CD4-positive, alpha-beta memory T cell (primary cell): ENCODE data around the gene RHBDF1. TPM values are rescaled to one million over a fixed set of nuclear protein-coding genes. Genes with fewer than 3 reads are reported as not detected.

Source experiments
- CTCF ChIA-PET: fragments of 350-600 bp; sonication (Branson Sonifier 250); formaldehyde crosslinking; loops from one replicate; lab custom pipeline; 2021; ENCODE audit warnings: inconsistent platforms; ENCODE audit not compliant: partially characterized antibody; lab: Charles Lee
- POLR2A ChIA-PET: fragments of 350-600 bp; sonication (Branson Sonifier 250); formaldehyde crosslinking; loops from one replicate; lab custom pipeline; 2021; ENCODE audit not compliant: partially characterized antibody; lab: Charles Lee
- DNase-seq, 5 donors: peaks; one replicate each; pipeline versions ENCODE4 v3.0.0 to v3.0.0-alpha.2; 2020 to 2022; ENCODE audit warnings: mixed read lengths in 1 of 5
- H3K27ac ChIP-seq: one replicate; pipeline ENCODE4 v1.7.0; 2013; ENCODE audit warnings: low read depth, low read length
- H3K27me3 ChIP-seq: 2 replicates; pipeline ENCODE4 v1.7.0; 2013; ENCODE audit warnings: mild to moderate bottlenecking, low read length, moderate library complexity; ENCODE audit not compliant: insufficient read depth
- H3K36me3 ChIP-seq: 2 replicates; pipeline ENCODE4 v1.7.0; 2013; ENCODE audit warnings: mild to moderate bottlenecking, low read length, moderate library complexity; ENCODE audit not compliant: insufficient read depth
- H3K4me1 ChIP-seq: 2 replicates; pipeline ENCODE4 v1.7.0; 2013; ENCODE audit warnings: mild to moderate bottlenecking, low read length, moderate library complexity; ENCODE audit not compliant: insufficient read depth
- H3K4me3 ChIP-seq, 2 donors: one replicate each; pipeline ENCODE4 v1.7.0; 2013; ENCODE audit warnings: low read length in 2 of 2, mild to moderate bottlenecking in 1 of 2
- H3K9me3 ChIP-seq, 2 donors: one replicate each; pipeline ENCODE4 v1.7.0; 2013; ENCODE audit warnings: low read length in 2 of 2, control low read depth in 1 of 2; ENCODE audit not compliant: control insufficient read depth in 1 of 2
- H3K27ac Mint-ChIP-seq, 7 donors: one replicate each; pipeline ENCODE4 v1.8.0; 2020 to 2021; ENCODE audit warnings: mixed read lengths in 7 of 7, mild to moderate bottlenecking in 6 of 7, inconsistent platforms in 3 of 7, moderate library complexity in 3 of 7
- H3K27me3 Mint-ChIP-seq, 2 donors: one replicate each; pipeline ENCODE4 v1.8.0; 2020 to 2021; ENCODE audit warnings: mixed read lengths in 2 of 2
- H3K36me3 Mint-ChIP-seq, 2 donors: one replicate each; pipeline ENCODE4 v1.8.0; 2020 to 2021; ENCODE audit warnings: mixed read lengths in 2 of 2, inconsistent platforms in 1 of 2, mild to moderate bottlenecking in 1 of 2
- H3K4me1 Mint-ChIP-seq, 4 donors: one replicate each; pipeline ENCODE4 v1.8.0; 2020 to 2021; ENCODE audit warnings: mixed read lengths in 4 of 4, mild to moderate bottlenecking in 1 of 4
- H3K4me3 Mint-ChIP-seq, 8 donors: one replicate each; pipeline ENCODE4 v1.8.0; 2020 to 2021; ENCODE audit warnings: mixed read lengths in 8 of 8, mild to moderate bottlenecking in 7 of 8, moderate library complexity in 6 of 8, inconsistent platforms in 3 of 8
- H3K9me3 Mint-ChIP-seq, 8 donors: one replicate each; pipeline ENCODE4 v1.8.0; 2020 to 2021; ENCODE audit warnings: mixed read lengths in 8 of 8, mild to moderate bottlenecking in 5 of 8, inconsistent platforms in 3 of 8, moderate library complexity in 1 of 8
- intact Hi-C: fragments of 100-400 bp; cut with micrococcal nuclease; formaldehyde crosslinking; loops from one replicate; pipeline ENCODE4 v1.15.1; 2023
- polyA plus RNA-seq, 2 donors: library from polyadenylated mRNA; unstranded; fragments of 300-500 nt; fragmentation: Illumina TruSeq; gene quantifications; one replicate each; pipeline ENCODE4 v1.2.3, GENCODE V29; 2021
- total RNA-seq, 2 experiments: library from RNA; stranded (reverse); gene quantifications; one replicate each; pipeline ENCODE4 v1.2.3, GENCODE V29; 2021

Gene RHBDF1
- total and polyA plus RNA-seq, 4 experiments from 2014 or later = not detected

GRCh38 chr16:74747-75334 lies 2.4 kb upstream of the RHBDF1 start:
- no peaks in the 10 kb centered on the region for H3K9me3 ChIP-seq
- Mint-ChIP-seq H3K4me1 (peaks cover 13 to 39% (median 27%) of the 10 kb centered on the region in 4 donors), H3K9me3 (peaks cover 0 to 1% (median 0%) of the 10 kb centered on the region in 8 donors), H3K27me3 (peaks cover 9 to 13% of the 10 kb centered on the region in 2 donors), H3K27ac (peak overlapping the region in 2 of 7 donors; percentile 32 to 68), H3K4me3 (peak overlapping the region in 2 of 8 donors; percentile 6 to 62), H3K36me3 (no peaks in the 10 kb centered on the region)
- H3K27ac ChIP-seq = no peak overlapping the region
- H3K36me3 ChIP-seq = peaks cover 4% of the 10 kb centered on the region
- no peak overlapping the region for H3K4me3 ChIP-seq
- DNase-seq = no peak
- intact Hi-C loops = no loop called here
- POLR2A ChIA-PET = no interaction called here
- CTCF ChIA-PET = interaction anchor here (2.4 kb wide), 1 partner anchor 10 kb away, joined by 18 read pairs; no protein-coding TSS in a partner anchor
- peaks cover 26% of the 10 kb centered on the region for H3K4me1 ChIP-seq
- peaks cover 13% of the 10 kb centered on the region for H3K27me3 ChIP-seq

DNA sequence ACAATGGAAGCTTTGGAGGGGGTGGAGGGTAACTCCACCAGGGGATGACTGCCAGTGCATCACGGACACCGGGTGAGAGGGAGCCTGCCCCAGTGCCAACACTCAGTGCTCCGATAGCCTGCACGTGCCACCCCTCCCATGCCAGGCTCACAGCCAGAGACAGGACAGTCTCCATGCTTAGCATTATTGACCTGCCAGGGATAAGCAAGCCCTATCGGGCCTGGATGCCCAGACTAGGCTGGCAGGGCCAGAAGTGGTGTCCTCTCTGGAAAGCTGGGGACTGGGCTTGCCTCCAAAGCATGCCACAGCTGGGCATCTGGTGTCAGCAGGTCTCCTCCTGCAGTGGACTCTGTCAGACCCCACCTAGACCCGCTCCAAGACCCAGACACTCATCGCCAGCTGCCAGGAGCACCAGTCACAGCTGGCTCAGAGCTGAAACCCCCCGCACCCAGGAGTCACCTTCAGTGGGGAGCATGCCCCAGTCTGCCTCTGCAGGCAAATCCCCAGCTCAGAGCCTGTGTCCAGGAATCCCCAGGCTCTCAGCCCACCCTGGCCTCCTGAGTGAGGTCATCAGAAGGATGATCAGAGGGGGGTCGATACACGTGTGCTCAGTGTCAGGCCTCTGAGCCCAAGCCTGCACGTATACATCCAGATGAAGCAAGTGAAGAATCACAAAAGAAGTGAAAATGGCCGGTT lies 1.8 kb upstream of the RHBDF1 start:
- Histone ChIP-seq H3K27ac (no peak overlapping the region), H3K9me3 (no peaks in the 10 kb centered on the region), H3K27me3 (peaks cover 13% of the 10 kb centered on the region), H3K4me1 (peaks cover 25% of the 10 kb centered on the region), H3K36me3 (no peaks in the 10 kb centered on the region), H3K4me3 (no peak overlapping the region)
- ChIA-PET CTCF (interaction anchor here (2.4 kb wide), 1 partner anchor 9 kb away, joined by 18 read pairs; no protein-coding TSS in a partner anchor), POLR2A (no interaction called here)
- intact Hi-C loops = no loop called here
- Mint-ChIP-seq H3K27ac (peak overlapping the region in 1 of 7 donors; percentile 74), H3K9me3 (peaks cover 0 to 1% (median 0%) of the 10 kb centered on the region in 8 donors), H3K36me3 (no peaks in the 10 kb centered on the region), H3K4me1 (peaks cover 10 to 33% (median 23%) of the 10 kb centered on the region in 4 donors), H3K4me3 (peak overlapping the region in 1 of 8 donors; percentile 36), H3K27me3 (peaks cover 9 to 13% of the 10 kb centered on the region in 2 donors)
- peak in 1 of 5 donors; percentile 20 for DNase-seq

GRCh38 chr16:71540-72401 lies 660 bp downstream of the RHBDF1 start:
- POLR2A ChIA-PET = no interaction called here
- Mint-ChIP-seq H3K36me3 (no peaks in the 10 kb centered on the region), H3K4me3 (no peak overlapping the region), H3K27ac (no peak overlapping the region), H3K27me3 (peaks cover 9 to 13% of the 10 kb centered on the region in 2 donors), H3K9me3 (peaks cover 0 to 1% (median 0%) of the 10 kb centered on the region in 8 donors), H3K4me1 (peaks cover 8 to 17% (median 11%) of the 10 kb centered on the region in 4 donors)
- CTCF ChIA-PET = interaction anchor here (0.9 kb wide), 1 partner anchor 35 kb away, joined by 3 read pairs; no protein-coding TSS in a partner anchor
- Histone ChIP-seq H3K27ac (no peak overlapping the region), H3K4me1 (peaks cover 10% of the 10 kb centered on the region), H3K4me3 (no peak overlapping the region), H3K27me3 (peaks cover 13% of the 10 kb centered on the region), H3K9me3 (no peaks in the 10 kb centered on the region), H3K36me3 (no peaks in the 10 kb centered on the region)
- intact Hi-C loops = no loop called here
- no peak for DNase-seq

GRCh38 chr16:71210-71539 lies 1.3 kb downstream of the RHBDF1 start:
- intact Hi-C loops = no loop called here
- H3K4me3 Mint-ChIP-seq = no peak overlapping the region
- POLR2A ChIA-PET = no interaction called here
- Histone ChIP-seq H3K36me3 (no peaks in the 10 kb centered on the region), H3K4me1 (peaks cover 4% of the 10 kb centered on the region), H3K27ac (no peak overlapping the region), H3K9me3 (no peaks in the 10 kb centered on the region), H3K4me3 (no peak overlapping the region), H3K27me3 (peaks cover 13% of the 10 kb centered on the region)
- no peaks in the 10 kb centered on the region for H3K36me3 Mint-ChIP-seq
- H3K27ac Mint-ChIP-seq = no peak overlapping the region
- H3K27me3 Mint-ChIP-seq = peaks cover 9 to 13% of the 10 kb centered on the region in 2 donors
- CTCF ChIA-PET = interaction anchor here (0.9 to 1.1 kb wide), 2 partner anchors 25 to 36 kb away, joined by 3 to 8 read pairs; no protein-coding TSS in a partner anchor
- DNase-seq = no peak
- H3K4me1 Mint-ChIP-seq = peaks cover 4 to 11% (median 6%) of the 10 kb centered on the region in 4 donors
- H3K9me3 Mint-ChIP-seq = peaks cover 0 to 1% (median 0%) of the 10 kb centered on the region in 8 donors

DNA sequence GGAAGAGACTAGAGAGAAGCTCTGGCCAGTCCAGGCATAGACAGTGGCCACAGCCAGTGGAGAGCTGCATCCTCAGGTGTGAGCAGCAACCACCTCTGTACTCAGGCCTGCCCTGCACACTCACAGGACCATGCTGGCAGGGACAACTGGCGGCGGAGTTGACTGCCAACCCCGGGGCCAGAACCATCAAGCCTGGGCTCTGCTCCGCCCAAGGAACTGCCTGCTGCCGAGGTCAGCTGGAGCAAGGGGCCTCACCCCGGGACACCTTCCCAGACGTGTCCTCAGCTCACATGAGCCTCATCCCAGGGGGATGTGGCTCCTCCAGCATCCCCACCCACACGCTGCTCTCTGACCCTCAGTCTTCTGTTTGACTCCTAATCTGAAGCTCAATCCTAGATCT lies 3.2 kb downstream of the RHBDF1 start:
- peaks cover 0 to 1% (median 0%) of the 10 kb centered on the region in 8 donors for H3K9me3 Mint-ChIP-seq
- intact Hi-C loops = no loop called here
- H3K4me3 ChIP-seq = no peak overlapping the region
- no peak overlapping the region for H3K27ac ChIP-seq
- no peak overlapping the region for H3K4me3 Mint-ChIP-seq
- DNase-seq = no peak
- H3K4me1 Mint-ChIP-seq = peaks cover 5 to 12% (median 7%) of the 10 kb centered on the region in 4 donors
- H3K27me3 Mint-ChIP-seq = peaks cover 10 to 11% of the 10 kb centered on the region in 2 donors
- no peaks in the 10 kb centered on the region for H3K36me3 Mint-ChIP-seq
- CTCF ChIA-PET = interaction anchor here (0.8 to 1.5 kb wide), 4 partner anchors 13 to 113 kb away, joined by 3 to 8 read pairs (median 4); no protein-coding TSS in a partner anchor
- POLR2A ChIA-PET = no interaction called here
- no peaks in the 10 kb centered on the region for H3K9me3 ChIP-seq
- H3K36me3 ChIP-seq = no peaks in the 10 kb centered on the region
- peaks cover 13% of the 10 kb centered on the region for H3K27me3 ChIP-seq
- no peaks in the 10 kb centered on the region for H3K4me1 ChIP-seq
- H3K27ac Mint-ChIP-seq = no peak overlapping the region

- Mint-ChIP-seq H3K36me3 (no peaks in the 10 kb centered on the region), H3K27me3 (peaks cover 10 to 11% of the 10 kb centered on the region in 2 donors), H3K27ac (peak overlapping the region in 1 of 7 donors; percentile 52), H3K4me1 (peaks cover 4 to 11% (median 7%) of the 10 kb centered on the region in 4 donors), H3K4me3 (no peak overlapping the region), H3K9me3 (peaks cover 0 to 1% (median 0%) of the 10 kb centered on the region in 8 donors)
- no peak overlapping the region for H3K27ac ChIP-seq
- no peak for DNase-seq
- CTCF ChIA-PET = interaction anchor here (0.8 to 6.7 kb wide), 4 partner anchors 12 to 29 kb away, joined by 3 to 165 read pairs (median 6); no protein-coding TSS in a partner anchor
- POLR2A ChIA-PET = no interaction called here
- H3K27me3 ChIP-seq = peaks cover 10% of the 10 kb centered on the region
- H3K4me1 ChIP-seq = no peaks in the 10 kb centered on the region
- H3K4me3 ChIP-seq = no peak overlapping the region
- intact Hi-C loops = no loop called here
- no peaks in the 10 kb centered on the region for H3K36me3 ChIP-seq
- no peaks in the 10 kb centered on the region for H3K9me3 ChIP-seq
Measured at GRCh38 chr16:67884-68789, 4.3 kb downstream of the RHBDF1 start.
